ENCODE data around the gene MYOM3.

MYOM3 gene

DNA sequence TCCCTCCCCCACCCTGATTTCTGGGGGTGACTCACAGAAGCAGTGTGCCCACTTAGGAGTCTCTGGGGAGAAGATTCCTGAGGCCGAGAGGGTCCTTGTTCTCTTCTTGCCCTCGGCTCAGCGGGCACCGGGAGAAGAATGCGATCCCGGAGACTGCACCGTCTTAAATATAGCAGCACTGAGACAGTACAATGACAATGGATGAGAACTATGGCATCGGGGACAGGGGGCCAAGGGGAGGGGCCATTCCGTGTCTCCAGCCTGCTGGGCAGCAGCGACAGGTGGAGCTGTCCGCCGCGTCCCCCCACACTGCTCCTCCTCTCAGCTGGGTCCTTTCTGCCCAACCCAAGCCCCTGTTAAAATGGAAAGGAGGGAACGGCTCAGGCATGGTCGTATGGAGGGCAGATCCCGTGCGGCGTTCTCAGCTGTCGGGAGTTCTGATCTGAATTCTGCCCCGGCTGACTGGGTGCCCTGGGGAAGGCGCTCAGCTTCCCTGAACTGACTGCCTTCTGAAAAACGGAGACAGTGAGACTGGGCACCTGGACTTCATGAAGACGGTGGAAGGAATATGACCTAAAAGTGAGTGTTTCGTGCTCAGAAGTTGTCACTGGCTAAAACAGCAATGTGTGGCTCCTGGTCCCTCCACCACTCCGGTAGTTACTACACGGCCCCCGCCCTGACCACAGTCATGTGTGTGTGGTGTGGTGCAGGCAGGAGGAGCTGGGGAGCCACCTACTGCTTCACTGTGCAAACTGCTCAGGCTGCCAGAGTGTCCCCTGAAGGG is at the start of gene MYOM3:
Gene MYOM3 (minus strand): TSS at position 140 of the 784 bp plus-strand sequence. CDS start 3,499 bp downstream, outside the sequence.
- peak; percentile 47 for DNase-seq

DNA sequence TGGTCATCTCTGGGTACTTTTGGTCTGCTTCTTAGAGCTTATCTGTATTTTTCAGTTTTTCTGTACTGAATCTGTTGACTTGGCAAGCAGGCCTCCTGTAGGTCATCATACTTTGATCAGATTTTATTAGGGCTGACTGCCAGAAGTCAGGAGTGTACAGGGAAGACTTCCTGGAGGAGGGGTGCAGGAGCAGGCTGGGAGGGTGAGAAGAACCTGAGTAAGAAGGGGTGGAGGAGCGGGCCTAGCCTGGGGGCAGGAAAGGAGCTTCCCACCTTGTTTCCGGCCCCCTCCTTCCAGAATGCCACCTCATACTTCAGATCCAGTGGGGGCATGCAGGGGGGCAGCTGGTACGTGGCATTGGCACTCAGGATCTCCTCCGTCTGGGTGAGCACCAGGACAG is 49.3 kb upstream of the MYOM3 start:
- no peak for DNase-seq

DNA sequence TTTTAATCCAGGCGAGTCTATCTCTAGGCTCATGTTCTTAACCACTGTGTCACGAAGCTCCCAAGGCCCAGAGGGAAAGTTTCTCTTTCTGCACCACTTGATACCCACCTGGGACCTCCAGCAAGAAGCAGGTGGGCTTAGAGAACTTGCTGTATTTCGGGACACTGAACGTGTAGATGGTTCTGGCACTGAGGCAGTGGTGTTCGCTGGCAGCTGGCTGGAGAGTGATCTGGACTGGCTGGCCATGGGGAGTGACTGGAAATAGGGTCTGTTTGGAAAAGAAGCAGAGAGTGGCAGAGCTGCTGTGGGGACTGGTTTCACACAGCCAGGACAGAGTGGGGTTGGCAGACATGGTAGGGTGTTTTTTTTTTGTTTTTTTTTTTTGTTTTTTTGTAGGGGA is 47.4 kb upstream of the MYOM3 start:
- DNase-seq, result no peak

DNA sequence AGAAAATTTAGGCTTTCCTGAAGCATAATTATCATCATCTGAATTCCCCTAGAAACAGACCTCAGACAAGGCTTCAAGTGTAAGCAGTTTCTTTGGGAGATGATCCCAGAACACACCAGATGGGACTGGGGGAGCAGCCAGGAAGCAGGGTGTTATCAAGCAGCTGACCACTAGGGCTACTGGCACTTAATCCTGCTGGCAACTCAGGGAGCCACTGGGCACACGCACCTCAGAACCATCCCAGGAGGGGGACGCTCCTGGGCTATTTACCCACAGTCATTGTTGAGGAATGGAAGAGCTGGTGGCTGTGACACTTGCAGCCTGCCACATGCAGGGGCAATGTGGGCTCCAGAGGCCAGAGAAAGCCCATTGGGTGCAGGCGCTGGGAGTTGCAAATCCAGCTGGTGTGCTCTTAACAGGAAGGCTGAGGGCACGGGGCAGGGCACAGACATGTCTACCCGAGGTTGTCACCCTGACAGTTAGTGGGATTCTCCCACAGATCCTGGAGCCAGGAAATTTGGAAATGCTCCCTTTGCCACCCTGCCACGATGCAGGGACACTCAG is 46.1 kb upstream of the MYOM3 start:
- DNase-seq, result no peak

DNA sequence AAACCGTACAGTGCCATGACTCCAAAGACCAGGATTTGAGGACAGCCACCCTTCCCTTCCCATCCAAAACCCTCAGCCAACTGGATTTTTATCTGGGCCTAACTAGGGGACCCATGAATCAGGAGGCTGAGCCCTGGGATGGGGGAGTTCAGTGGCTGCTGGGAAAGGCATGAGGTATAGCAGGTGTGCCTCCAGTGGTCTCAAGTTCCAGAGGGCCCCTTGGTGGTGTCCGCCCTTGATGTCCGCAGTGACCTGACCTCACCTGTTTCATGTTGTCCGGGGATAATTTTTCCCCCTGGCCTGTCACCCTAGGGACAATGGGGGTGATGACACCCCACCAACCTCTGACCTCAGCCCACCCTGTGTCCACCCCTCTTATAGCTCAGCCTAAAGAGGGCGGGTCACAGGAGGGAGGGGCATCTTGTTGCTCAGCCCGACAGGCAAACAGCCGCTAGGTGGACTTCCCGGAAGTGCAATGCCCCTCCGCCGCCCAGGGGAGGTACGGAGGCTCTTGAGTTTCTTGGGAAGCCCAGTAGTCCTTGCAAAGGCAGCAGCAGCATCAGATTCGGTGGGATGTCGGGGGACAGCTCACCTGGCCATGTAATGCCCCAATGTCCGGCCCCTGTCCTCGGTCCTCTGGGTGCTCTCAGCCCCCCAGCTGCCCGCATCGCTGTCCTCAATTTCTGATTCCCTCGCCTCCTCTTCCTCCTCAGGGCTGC is 44.8 kb upstream of the MYOM3 start:
- DNase-seq, result no peak

DNA sequence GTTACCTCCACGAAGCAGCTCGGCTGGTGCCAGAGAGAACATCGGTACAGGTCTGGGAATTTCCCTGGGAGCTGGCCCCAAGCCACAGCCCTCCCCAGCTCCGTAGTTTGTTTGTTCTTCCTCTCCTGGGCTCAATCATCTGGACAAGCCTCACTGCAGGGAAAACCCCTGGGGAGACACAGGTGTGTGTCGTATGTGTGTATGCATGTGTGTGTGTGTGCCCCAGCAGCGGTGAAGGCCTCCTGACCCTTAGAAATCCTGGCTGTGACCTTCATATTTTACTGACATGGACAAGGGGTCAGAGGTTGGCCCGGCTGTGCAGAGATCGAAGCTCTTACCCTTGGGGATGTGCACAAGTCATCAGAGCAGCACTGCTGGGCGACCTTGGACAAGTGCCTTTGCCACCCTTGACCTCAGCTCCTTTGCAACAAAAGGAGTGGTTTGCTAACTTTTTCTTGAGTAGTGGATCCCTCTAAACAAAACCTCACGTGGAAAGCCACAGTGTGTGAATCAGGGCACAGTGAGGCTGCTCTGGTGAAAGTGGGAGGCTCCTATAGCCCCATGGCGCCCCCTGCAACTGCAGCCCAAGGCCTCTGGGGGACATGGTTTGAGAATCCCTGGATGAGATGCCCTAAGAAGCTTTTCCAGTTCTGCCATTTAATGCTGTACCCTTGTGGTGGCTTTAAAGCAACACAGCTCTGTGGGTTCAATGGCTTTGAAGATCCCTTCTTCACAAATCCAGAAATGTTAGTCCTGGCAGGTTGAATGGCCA is 43.3 kb upstream of the MYOM3 start:
- DNase-seq, result no peak

DNA sequence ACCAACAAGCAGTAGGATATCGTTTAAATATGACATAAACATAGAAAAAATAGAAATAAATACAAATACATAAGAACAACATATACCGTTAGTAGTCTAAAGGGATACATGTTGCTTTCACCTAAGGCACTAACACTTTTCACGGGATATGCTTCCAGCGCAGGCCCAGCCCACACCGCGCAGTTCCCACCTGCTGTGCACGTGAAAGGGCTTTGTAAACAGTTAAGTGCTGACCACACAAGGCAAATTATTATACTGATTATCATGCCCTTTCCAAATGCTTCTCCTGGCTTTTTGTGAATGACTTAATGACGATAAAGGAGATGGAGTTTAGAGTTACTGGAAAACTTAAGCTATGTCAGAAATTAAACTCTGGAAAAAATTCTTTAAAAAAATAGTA is 42.3 kb upstream of the MYOM3 start:
- no peak for DNase-seq

DNA sequence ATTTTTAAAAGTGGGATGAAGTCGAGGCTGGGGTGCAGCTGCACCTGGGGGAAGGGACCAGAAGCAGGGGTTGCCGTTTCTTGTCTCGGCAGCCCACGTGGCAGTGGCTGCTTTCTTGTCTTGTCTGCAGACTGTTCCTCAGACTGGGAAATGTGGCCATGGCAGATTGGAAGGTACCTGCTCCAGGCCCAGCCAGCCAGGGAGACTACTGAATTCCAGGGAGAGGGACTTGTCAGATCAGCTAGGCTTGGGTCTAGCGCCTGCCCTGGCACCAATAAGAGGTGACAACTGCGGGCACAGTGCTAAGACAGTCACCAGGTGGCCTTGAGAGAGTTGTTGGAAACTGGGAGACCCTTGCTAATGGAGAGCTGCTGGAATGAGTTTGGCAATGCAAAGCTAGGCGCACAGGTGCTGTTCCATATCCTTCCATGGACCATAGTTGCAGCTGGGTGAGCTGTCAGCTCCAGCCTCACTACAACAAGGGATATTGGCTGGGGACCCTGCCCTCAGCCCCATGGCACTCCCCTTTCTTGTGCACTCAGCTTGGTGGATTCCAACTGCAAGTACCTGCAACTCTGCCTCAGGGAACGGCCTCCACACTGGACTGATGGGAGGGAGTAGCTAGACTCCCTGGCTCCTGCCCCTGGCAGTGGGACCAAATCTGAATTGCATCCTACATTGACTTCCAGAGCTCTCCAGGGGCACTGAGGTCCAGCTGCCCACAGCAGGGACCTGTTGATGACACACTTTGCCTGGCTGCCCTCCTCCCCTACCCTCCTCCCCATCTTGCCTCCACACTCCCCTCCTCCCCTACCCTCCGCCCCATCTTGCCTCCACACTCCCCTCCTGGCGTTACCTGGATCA is 40.9 kb upstream of the MYOM3 start:
- no peak for DNase-seq

DNA sequence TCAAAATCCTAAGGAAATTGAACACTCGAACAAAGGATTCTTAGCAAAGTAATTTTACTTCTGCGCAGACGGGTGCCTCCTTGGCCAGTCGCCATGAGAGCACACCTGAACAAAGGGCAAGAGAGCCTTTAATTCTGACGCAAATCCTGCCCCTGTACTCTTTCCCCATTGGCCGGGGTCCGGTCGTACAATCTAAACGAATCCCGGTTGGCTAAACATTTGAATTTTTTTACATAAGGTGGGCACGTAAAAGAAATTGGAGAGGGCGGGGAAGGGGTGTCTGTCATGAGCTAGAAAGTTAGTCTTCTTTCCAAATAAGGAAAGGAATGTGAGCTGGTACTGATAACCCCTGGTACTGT is 39.2 kb upstream of the MYOM3 start:
- DNase-seq, result no peak

DNA sequence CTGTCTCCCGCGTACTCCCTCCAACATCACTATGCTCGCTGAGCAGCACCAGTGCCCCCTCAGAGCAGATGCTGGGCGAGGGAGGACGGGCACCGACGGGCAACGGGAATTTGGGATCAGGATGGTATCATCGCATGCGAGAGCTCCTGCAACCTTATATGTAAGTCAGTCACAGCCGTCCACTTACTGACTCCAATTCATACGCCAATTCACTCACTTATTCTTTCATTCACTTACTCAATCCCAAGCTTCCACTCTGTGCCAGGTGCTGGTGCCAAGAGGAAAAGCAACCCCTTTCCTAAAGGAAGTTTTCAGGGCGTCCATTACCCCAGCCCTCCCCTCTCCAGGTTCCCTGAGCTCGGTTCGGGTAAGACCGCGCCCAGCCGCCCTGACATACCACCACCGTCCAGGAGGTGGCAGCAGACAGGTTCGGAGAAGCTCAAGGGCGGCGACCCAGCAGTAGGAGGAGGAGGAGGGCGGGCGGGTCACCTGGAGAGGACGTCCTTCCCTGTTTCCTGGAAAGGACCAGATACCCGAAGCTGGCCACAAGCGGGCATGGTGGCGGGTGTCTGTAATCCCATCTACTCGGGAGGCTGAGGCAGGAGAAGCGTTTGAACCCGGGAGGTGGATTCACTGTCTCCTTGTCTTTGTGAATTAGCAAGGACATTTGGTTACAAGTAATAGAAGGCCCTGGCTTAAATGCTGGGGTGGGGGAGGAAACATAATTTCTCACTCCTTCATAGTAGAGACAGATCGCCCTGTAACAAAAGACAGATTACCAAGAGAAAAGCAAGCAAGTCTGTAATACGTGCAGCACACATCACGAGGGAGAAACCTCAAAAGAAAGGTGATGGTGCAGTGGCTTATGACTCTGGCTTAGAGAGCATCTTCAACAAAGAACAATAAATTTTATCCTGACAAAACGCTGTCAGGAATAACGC is 38.6 kb upstream of the MYOM3 start:
- peak; percentile 83 for DNase-seq

DNA sequence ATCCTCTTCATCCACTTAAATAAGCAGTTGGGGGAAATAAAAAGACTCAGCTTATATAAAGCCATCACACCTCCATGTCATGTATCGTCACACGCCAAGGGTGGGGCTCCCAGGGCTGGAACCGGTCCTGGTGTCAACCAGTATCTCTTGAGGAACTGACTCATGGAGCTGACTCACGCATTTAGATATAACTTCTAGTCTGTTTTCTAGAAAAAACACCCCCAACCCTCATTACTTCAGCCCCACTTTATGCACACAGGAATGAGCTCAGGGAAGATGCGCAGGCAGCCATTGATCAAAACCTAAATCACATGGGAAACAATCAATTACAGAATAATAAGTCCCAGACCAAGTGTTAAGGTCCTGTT is 37.9 kb upstream of the MYOM3 start:
- DNase-seq, result no peak

DNA sequence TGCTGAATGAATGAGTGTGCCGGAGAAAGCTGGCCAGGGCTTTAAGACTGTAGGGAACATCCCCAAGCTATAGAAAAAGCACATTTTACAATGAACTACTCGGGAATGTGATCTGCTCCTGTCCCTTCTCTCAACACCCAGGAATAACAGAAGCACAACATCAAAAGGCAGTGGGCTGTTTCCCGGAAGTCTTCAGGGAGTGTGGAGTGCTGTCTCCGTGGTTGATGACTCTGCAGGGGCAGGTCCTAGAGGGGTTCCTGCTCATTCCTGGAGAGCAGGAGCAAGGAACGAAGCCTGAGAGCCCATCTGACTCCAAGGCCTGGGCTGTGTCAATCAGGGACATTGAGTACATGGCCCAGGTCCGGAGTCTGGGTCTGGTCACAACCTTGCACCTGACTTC is 35.9 kb upstream of the MYOM3 start:
- DNase-seq, result no peak

DNA sequence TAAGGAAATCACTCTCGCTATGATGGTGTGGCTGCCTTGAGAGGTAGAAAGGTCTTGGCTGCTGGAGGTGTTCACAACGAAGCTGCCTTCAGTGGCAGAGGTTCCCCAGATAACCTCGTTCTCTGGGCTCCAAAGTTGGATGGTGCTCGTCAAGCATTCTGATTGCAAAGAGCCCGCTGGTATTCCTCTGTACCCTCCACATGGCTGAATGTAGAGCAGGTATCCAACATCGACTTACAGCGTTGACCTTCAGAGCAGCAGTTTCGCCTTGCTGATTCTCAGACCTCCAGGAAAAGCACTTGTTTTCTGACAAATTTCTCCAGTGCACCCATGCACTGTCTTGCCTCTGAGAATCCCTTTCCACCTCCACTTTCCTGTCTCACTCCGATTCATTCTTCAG is 35.3 kb upstream of the MYOM3 start:
- DNase-seq, result no peak

DNA sequence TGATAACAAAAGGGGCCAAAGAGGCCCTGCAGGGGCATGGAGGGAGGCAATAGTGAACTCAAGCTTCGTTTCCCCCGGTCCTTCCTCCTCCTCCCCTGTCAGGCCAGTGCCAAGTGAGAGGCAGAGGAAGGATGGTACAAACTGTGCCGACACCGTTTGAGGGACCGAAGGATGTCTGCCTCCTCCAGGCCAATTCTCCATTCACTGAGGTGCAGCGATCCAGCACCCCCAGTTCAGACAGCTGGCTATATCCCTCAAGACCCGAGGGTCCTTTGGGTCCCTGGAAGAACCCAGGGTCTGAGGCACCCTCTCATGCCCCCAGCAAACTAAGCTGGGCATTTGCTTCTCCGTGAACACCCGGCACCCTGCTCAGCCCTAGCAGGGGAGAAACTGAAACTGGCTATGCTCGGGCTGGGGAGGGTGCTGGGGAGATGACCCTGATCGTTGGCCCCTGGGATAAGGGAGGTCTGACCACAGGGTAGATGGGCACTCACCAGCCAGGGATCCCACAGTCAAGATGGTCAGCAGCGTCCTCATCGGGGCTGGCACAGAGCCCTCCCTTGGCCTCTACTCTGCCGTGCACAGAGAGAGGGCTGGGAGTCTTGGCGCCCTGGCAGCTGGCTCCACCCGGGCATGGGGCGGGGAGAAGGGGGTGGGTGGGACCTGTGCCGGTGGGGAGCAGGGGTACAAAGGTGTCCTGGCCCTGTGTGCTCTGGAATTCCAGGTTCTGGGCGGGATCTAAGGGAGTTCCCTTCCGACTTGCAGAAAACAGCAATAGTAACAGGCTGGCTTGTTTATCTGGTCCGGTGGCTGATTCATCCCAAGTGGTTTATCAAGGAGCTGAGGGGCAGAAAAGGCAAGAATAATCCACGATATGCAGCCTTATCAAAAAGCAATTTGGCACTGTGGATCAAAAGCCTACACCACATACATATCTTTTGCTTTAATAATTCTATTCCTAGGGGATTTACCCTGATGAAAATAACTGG is 30.9 kb upstream of the MYOM3 start, which contains the start of gene IL22RA1:
Gene IL22RA1 (minus strand): TSS at position 595 of the 989 bp plus-strand sequence. CDS start 58 bp downstream, at position 537.
- no peak for DNase-seq

DNA sequence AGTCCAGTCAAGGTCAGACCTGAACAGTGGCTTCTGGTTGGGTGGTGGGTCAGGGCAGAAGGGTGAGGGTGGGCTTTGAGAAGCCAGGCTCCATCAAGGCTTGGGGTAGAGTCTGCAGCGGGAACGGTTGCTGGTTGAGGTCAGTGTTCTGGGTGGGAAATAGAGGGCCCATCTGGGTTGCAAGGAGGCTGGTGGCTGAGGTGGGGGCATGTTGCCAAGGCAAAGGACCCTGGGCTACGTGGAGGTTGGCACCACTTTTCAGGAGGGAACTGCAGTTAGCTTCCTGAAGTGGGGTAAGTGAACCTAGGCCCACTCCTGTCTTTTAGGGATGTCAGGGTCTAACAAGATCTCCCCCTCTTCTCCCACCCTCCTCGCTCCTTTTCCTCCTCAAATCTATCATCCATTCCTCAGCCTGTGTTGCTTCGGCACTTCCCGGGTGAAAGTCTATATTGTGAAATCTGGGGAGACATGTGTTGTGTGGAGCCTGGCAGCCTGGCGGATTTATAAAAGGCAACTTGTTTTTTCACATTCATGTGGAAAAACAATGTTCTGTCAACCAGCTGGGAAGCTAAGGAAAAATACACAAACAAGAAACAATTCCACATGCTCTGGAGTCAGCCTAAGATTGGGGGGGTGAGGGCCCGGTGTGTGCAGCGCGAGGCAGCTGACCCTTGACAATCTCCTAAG is 29.5 kb upstream of the MYOM3 start:
- DNase-seq, result no peak

DNA sequence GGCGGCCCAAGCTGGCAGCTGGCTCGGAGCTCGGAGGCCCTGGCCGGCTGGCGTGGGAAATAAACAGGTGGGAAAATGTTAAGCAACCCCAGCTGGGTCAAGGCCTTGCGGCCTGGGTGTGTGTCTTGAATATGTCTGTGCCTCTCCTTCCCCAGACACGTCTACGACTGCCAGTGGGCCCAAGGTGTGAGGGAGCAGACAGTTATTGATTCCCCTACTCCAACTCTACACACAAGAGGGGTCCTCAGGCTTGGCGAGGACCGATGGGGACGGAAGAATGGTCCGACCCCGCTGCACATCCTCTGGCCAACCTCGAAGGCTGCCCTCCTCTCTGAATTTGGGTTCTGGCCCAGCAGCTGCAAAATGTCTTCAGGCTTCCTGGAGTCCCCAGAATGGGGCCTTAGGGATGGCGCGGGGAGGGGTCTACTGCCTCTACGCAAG is 28.8 kb upstream of the MYOM3 start:
- DNase-seq, result no peak

DNA sequence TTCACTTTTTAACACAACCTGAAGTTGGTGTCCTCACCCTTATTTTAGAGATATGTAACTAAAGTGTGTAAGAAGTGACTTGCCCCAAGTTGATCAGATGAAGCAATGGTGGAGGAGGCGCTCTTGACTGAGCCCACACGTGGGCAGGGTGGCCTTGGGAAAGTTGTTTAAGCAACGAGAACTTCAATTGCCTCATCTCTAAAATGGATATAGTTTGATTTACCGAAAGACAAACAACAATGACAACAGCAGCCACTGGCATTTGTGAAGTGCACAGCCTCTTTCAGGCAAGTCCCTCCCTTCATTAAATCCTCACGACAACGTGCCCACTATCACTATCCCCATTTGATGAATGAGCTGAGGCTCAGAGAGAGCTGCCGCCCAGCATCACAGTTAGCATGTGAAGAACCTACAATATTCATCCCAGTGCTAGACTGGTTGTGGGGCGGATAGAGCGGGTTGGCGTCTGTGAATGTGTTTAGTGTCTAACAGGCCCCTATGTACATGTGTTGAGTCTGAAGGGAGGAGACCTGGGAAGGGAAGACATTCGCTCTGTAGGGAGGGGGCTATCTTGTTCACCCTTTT is 28.0 kb upstream of the MYOM3 start:
- DNase-seq, result no peak

DNA sequence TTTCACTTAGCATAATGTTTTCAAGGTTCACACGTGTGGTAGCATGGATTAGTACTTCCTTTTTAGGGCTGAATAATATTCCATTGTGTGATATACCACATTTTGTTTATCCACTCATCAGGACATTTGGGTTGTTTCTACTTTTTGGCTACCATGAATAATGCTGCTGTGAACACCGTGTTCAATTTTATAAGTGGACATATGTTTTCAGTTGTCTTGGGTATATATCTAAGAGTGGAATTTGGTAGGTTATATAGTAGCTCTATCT is 27.2 kb upstream of the MYOM3 start:
- DNase-seq, result no peak

All from CD4-positive, alpha-beta T cell treated with Interleukin-21 for 1 hour (primary cell).